Stimulated activated naive CD4-positive, alpha-beta T cell treated with Interleukin-2 at 50 U/mL for 16 hours (primary cell): ENCODE results near the gene MMP14.

Experiments used
- DNase-seq: peaks from one replicate; lab custom pipeline; 2025; lab: John Stamatoyannopoulos, UW

MMP14 gene

DNA sequence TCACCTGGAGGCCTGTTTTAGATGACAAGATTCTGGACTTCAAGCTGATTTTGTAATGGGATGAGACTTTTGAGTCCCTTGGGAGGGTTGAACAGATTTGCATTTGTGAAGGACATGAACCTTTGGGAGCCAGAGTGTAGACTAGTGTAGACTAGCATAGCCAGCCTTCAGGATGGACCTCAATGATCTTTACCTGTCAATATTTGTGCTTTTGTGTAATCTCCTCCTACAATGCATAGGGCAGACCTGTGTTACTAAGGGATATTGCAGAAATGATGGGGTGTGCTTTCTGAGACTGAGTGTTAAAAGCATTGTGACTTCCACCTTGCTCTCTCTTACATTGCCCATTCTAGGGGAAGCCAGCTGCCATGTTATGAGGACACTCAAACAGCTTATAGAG is 25.3 kb downstream of the MMP14 start:
- DNase-seq, result no peak

- DNase-seq, result no peak
These were observed 28.6 kb downstream of the MMP14 start for GRCh38 chr14:22864979-22865378.

DNA sequence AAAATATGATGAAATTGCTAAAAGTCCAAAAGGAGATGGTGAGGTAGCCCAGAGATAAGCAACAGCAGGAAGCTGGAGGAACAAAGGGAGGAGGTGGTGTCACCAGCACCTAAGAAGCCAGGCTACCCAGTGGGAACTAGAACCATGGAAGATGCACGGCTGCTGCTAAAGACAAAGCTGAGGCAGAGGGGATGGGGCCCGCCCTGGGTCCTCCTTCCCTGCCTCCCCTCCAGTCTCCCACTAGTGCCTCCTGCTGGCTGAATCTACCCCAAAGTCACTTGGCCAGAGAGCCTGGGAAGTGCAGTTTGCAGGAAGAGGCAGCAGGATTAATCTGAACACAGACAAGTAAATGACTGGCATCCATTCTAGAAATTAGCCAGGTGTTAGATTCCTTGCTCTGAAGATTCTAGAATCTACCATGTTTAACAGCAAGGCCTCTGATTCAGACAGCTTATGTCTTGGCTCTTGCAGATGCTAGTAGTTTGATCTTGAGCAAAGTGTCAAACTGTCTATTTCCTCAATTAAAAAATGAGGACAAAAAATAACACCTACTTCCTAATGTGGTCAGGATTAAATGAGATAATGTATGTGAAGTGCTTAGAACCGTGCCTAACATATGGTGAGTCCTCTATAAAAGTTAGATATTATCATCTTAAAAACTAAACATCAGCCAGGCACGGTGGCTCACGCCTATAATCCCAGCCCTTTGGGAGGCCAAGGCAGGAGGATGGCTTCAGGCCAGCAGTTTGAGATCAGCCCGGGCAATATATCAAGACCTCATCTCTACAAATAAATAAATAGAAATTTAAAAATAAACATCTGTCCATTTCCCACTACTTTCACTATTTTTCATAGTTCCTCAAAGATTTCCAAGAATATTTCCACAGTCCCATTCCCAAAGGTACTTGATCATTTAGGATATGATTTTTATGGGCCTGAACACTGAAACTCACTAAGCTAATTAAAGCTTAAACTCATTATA is 29.3 kb downstream of the MMP14 start:
- DNase-seq, result no peak

DNA sequence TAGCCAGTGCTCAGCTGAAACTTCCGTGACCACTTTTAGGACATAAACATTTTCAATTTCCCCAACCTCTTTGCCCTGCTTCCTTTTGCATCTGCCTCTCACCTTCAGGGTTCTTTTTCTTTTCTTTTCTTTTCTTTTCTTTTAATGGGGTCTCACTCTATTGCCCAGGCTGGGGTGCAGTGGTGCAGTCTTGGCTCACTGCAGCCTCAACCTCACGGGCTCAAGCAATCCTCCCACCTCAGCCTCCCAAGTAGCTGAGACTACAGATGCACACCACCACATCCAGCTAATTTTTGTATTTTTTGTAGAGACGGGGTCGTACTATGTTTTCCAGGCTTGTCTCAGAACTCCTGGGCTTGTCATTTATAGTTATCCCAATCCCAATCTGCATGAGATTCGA is 30.5 kb downstream of the MMP14 start:
- DNase-seq, result no peak

DNA sequence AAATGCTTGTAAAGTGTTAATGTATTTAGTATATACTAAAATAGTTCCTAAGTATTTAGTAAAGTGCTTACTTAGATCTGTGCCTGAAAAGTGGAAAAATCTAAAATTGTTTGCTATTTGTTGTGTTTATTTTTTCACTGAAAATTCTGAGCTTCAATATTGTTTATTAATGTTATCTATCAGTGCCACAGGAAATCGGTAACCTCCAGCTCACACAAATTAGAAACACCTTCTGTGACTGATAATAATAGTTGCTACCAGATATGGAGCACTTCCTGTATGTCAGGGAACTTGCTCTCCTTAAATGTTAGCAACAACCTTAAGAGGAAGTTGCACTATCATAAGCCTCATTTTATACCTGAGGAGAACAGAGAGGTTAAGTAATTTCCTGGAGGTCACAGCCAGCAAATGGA is 34.4 kb downstream of the MMP14 start:
- DNase-seq, result no peak

GRCh38 chr14:22871224-22872032 is 35.0 kb downstream of the MMP14 start, which contains the start of gene LRP10:
TSS of gene LRP10 (plus strand) at chr14:22871740. CDS start at chr14:22872304, 564 bp downstream.
- peak; percentile 80 for DNase-seq

- DNase-seq, result peak; percentile 64
These were observed 35.8 kb downstream of the MMP14 start for GRCh38 chr14:22872033-22872832.

- no peak for DNase-seq
These were observed 36.6 kb downstream of the MMP14 start for GRCh38 chr14:22872833-22873520.

GRCh38 chr14:22875003-22875747 is 38.8 kb downstream of the MMP14 start:
- DNase-seq, result no peak

- DNase-seq, result no peak
These were observed 39.4 kb downstream of the MMP14 start for GRCh38 chr14:22875748-22876319.

DNA sequence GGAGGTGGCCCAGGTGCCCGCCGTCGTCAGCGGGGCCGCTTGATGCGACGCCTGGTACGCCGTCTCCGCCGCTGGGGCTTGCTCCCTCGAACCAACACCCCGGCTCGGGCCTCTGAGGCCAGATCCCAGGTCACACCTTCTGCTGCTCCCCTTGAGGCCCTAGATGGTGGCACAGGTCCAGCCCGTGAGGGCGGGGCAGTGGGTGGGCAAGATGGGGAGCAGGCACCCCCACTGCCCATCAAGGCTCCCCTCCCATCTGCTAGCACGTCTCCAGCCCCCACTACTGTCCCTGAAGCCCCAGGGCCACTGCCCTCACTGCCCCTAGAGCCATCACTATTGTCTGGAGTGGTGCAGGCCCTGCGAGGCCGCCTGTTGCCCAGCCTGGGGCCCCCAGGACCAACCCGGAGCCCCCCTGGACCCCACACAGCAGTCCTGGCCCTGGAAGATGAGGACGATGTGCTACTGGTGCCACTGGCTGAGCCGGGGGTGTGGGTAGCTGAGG is 40.7 kb downstream of the MMP14 start:
- DNase-seq, result no peak

DNA sequence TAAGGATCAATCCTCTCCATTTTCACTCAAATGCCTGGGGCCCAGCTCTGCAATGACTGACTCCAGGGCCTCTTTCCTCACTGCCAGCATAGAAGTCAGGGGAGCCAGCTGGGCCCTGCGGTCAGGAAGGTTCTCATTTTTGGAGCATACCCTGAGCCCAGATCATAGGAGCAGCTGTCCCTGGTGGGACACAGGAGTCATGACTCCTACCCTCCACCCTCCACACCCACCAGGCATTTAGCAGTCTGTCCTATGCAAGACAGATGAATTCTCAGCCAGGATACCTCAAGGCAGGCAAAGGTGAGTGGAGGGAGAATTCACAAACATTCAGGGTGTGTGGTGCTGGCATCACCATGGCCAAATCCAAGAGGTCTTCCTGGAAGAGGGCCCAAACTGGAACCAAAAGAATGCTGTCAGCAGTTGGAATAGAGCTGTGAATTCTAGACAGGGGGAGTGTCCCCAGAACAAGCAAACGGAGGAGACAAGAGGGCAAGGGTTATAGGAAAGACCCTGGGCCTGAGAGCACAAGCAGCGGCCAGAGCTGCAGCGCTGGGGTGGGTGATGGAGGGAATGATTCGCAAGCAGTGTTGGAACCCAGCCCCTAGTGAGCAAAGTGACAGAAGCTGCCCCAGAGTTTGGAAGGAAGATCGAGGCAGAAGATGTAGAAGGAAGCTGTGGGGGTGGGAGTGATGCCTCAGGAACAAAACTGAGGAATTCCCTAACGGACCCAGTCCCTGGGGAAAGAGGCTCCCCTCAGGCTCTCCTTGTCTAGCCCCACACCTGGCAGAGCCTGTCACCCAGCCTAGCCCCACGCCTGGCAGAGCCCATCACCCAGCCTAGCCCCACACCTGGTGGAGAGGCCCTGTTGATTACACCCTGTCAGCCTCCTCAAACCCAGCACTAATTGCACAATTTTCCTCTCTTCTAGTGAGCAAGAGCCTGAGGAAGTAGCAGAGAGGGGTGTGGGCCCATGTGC is 42.2 kb downstream of the MMP14 start:
- DNase-seq, result no peak

DNA sequence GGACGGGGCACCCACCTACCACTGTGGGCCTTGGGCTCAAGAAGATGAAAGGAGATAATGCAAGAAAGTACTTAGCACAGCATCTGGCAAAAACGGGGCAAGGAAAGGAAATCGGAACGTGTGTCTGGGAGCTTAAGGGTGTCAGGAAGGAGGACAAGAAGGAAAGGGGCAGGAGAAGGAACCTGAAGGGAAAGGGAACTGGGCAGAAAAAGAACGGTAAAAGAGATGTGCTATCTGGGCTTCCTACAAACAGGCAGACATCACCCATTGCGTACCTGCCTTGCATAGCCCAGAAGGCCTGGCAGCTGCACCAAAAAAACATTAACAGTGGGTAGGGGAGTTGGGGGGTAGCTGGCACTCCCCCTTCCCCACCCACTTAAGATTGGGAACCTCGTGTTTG is 45.7 kb downstream of the MMP14 start:
- DNase-seq, result no peak

- no peak for DNase-seq
These were observed 46.3 kb downstream of the MMP14 start for GRCh38 chr14:22882529-22883172.

DNA sequence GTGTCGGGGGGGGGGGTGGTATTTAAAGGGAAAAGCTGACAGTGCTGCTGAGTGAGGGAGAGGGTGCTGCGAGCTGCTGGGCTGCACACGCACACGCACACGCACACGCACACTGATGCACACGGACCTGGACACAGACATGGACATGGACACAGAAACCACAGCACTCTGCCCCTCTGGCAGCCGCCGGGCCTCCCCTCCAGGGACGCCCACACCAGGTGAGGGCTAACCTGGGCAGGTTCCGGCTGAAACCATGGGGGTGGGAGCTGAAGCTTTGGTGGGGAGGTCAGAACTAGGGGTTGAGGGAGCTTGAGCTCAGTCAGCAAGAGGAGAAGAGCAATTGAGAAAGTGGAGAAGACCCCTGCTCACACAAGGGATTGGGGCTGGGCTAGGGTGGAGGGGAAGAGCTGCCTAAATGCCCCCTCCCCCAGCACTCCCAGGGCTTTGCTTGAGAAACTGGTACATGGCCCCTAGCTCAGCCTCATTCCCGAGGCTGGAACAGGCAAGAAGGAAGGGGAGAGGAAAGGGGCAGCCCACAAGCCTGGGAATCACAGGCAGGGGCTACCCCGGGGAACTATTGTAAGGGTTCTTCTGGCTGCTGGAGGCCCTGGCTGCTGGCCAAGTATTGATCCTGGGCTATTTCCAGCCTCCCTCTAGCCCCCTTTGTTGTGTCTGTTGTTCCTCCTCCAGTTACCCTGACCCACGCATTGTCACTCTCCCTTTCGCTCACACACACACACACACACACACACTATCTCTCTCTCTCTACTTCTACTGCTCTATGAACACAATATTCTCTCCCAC is 47.0 kb downstream of the MMP14 start, which contains the start of gene REM2:
TSS of gene REM2 (plus strand) at position 50 of the 804 bp plus-strand sequence. CDS start at position 116, 66 bp downstream.
- DNase-seq, result no peak

GRCh38 chr14:22884076-22884737 is 47.8 kb downstream of the MMP14 start:
- DNase-seq, result no peak
